GM20431 (cell line): ENCODE data around the gene SLAMF6.
"Not testable (repeated sequence)": the region's sequence is repeated elsewhere in the genome, so short reads cannot be mapped to it uniquely, and the experiment has no call there.

ENCODE experiments used
- in situ Hi-C: fragments of 300-500 bp; cut with MseI, MboI; formaldehyde crosslinking; loops from one replicate; pipeline ENCODE4 v1.15.0; 2020; ENCODE audit warnings: low sequenced_read_pairs; ENCODE audit not compliant: unreplicated experiment

The SLAMF6 gene

DNA sequence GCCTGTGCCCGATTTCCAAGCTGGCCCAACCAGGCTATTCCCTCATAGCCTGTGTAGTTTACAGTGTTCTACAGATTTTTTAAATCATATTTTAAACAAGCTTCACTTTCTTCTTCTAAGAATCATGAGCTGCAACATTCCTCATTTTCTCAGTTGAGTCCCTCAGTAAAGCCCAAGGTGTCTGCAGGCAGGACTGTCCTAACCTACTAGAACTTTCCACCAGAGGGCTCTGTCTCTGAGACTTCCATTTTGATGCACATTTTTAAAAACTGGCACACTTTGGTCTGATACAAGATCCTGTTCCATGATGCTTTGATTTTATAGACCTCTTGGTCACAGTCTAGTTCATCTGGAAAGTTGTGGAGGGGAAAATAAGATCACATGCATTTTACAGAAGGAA, 21.6 kb upstream of the SLAMF6 start:
- in situ Hi-C loops, result no loop called here

DNA sequence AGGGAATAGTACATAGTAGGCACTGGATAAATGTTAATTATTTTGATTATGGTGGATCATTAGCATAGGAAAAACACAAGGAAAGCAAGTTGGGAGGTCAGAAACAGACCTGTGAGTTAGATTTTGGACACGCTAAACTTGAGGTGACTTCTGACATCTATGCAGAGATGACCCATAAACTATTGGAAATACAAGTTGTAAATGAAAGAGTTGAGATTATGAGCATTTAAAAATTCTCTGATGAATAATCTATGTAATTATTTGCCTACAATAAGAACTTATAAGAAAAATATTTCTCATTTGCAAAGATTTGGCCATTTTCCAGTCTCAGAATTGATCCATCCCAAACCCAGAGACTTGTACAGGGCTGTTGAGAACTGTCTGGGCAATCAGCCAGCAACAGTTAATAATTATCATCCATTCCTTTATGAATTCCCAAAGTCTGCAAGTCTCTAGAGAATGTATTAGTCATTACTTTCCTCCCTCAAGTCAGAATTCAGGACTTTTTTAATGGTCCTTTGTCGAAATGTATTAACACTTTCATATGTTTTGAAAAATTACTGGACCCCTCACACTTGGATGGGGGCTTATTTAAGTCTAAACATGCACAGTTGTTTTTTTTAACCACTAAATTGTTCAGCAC, 19.4 kb upstream of the SLAMF6 start:
- in situ Hi-C loops, result no loop called here

DNA sequence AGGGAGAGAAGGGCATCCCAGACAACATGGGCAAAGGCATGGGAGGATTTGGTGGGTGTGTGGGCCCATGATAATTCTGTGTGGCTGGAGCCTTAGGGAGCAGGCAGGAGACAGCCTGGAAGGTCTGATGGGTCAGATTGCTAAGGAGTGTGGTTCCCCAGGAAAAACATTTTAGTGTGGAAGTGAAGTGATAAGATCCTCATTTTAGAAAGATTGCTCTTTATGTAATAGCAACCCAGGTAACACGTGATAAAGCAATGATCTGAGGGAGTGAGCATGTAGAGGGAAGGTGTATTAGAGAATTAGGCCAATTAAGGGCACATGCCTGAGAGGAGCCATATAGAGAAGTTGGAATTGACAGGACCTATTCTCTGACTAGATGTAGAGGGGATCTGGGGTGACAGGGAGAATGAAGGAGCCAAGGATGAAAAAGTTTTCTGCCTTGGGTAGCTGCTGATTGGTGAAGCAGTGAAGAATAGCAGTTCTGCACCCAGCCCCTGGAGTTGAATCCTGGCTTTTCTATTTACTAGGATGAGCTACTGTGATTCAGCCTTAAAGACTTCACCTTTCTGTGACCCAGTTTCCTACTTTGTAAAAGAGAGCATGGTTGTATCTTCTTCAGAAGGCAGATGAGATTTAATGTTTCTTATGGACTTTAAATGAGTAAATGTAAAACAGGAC, 18.7 kb upstream of the SLAMF6 start:
- in situ Hi-C loops, result no loop called here

DNA sequence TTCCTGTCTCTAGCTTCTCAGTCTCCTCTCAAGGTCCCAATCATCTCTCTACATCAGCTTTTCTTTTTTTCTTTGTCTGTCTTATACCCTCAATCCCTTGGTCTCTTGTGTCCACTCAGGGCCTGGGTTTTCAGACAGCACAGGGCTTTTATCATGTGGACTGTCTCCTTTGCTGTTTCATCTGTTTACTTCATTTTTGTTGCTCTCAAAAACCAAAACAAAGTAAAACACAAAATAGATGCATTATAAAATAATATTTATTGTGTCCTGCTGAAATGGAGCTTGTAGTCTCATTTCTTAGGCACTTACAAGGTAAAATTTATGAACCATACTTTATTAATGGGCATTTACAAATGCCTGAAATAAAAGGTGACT, 17.8 kb upstream of the SLAMF6 start:
- in situ Hi-C loops, result no loop called here

DNA sequence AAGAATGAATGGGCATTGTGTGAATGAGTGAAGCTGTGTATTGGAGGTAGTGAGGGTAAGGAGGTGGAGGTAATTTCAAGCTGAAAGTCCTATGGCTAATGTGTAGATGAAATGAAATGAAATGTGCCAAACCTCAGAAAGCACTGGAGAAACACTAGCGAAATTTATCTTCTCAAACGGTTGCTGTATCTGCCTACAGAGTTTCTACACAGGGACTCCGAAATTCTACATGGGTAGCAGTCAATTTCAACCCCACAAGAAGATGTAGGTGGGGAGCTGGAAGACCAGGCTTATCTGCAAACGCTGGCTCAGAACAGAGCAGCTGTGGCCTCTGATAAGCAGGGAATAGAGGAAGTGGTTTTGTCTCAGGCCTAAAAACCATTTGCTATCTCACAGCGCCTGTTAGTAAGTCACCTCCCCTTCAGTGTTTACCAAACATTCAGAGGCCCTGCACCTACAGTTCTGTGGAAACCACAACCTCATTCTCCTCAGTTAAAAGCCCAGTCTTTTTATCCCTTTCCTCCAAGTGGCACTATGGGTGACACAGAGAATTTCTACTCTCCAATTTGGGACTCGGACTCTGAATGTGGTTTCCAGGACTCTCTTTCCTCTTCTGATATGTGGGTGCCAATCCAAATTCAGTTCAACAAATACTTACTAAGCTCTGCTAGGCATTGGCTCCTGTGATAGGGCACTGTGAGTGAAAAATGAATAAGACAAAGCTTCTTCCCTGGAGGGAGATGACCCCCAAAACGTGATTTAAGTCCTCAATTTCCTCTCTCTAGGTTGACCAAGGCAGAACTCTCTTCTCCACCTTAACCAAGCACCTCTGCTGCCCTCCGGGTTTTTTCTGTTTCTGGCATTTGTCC, 17.2 kb upstream of the SLAMF6 start:
- in situ Hi-C loops, result no loop called here

DNA sequence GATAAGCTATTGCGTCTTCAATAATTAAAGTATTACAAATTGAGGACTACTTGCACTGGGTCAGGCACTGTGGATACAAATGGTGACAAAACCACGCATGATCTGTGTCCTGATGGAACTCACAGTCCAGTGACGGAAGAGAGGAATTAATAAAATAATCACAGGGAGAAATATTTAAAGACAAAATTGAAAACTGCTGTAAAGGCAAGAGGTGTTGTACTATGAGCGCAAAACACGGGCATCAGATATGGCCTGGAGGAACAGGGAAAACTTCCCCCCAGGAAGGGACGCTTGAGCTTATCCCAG, 16.6 kb upstream of the SLAMF6 start:
- in situ Hi-C loops, result no loop called here

DNA sequence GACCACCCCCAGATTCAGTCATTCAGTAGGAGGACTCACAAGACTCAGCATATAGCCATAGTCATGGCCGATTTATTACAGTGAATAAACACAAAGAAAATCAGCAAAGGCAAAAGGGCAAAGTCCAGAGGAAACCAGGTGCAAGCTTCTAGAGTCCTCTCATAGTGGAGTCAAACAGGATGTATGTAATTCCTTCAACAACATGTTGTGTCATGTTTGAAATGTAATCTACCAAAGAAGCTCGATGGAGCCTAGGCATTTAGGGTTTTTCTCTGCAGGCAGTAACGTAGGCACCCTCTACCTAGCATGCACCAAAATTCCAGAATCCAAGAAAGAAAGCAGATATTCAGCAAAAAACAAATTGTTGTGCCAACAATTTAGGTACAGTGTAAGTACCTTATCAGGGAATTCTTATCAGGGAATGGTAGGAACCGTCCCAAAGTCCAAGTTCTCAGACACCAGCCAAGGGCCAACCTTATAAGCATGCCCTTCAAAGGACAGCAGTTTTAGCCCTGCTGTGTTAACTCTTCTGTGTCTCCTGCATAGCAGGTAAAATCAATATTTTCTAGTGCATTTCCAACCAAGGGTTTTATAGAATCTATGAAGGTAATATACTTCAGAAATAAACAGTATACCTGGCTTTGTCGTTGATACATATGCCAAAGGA, 16.1 kb upstream of the SLAMF6 start:
- in situ Hi-C loops, result no loop called here

DNA sequence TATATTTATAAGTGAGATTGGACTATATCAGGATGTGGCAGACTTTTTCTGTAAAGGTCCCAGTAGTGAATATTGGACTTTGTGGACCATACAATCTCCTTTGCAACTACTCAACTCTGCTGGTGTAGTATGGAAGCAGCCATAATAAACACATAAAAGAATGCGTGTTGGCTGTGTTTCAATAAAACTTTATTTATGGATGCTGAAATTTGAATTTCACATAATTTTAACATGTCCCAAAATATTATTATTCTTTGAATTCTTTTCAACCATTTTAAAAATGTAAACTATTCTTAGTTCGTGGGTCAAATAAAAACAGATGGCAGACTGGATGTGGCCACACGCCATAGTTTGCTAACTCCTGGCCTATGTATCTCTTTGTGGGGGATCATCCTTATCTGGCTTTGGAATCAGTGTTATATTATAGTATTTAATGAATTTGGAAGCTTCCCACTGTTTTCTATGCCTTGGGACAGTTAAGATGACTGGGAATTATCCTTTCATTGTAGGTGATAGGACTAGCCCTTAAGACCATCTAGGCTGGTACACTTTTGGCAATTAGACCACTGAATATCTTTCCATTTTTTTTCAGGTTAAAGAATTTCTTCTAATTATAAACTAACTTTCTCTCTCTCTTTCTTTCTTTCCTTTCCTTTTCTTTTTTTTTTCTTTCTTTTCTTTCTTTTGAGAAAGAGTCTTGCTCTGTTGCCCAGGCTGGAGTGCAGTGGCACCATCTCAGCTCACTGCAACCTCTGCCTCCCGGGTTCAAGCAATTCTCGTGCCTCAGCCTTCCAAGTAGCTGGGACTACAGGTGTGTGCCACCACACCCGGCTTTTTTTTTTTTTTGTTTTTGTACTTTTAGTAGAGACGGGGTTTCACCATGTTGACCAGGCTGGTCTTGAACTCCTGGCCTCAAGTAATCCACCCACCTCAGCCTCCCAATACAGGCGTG, 14.9 kb upstream of the SLAMF6 start:
- in situ Hi-C loops, result no loop called here

DNA sequence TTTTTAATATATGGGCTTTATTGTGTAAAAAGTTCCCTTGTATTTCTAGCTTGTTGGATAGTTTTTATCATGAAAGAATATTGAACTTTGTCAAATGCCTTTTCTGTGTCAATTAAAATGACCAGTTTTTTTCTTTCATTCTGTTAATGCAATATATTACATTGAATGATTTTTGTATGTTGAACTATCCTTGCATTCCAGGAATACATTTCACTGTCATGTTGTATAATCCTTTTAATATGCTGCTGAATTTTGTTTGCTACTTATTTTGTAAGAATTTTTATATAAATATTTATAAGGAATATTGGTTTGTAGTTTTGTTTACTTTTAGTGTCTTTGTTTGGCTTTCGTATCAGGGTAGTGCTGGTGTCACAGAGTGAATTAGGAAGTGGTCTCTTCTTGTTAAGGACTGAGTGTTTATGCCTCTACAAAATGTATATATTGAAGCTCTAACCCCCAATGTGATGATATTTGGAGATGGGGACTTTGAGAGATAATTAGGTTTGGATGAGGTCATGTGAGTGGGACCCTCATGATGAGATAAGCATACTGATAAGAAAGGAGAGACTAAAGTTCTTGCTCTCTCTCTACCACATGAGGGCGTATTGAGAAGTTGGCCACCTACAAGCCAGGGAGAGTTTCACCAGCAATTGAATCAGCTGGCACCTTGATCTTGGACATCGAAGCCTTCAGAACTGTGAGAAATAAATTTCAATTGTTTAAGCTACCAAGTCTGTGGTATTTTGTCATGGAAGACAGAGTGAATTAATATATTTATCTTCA, 12.0 kb upstream of the SLAMF6 start:
- in situ Hi-C loops, result no loop called here

DNA sequence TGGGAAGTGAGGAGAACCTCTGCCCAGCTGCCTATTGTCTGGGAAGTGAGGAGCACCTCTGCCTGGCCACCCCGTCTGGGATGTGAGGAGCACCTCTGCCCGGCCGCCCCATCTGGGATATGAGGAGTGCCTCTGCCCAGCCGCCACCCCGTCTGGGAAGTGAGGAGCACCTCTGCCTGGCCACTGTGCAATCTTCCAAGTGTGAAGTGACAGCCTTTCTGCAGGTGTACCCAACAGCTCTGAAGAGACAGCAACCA, 9.4 kb upstream of the SLAMF6 start:
- in situ Hi-C loops, result not testable (repeated sequence)

DNA sequence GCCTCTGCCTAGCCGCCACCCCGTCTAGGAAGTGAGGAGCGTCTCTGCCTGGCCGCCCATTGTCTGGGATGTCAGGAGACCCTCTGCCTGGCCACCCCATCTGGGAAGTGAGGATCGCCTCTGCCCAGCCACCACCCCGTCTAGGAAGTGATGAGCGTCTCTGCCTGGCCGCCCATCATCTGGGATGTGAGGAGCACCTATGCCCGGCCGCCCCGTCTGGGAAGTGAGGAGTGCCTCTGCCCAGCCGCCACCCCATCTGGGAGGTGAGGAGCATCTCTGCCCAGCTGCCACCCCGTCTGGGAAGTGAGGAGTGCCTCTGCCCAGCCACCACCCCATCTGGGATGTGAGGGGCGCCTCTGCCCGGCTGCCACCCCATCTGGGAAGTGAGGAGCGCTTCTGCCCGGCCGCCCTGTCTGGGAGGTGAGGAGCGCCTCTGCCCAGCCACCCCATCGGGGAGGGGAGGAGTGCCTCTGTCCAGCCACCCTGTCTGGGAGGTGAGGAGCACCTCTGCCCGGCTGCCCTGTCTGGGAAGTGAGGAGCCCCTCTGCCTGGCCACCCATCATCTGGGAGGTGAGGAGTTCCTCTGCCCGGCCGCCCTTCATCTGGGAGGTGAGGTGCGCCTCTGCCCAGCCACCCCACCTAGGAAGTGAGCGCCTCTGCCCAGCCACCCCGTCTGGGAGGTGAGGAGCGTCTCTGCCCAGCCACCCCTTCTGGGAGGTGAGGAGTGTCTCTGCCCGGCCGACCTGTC, 8.9 kb upstream of the SLAMF6 start:
- in situ Hi-C loops, result not testable (repeated sequence)

DNA sequence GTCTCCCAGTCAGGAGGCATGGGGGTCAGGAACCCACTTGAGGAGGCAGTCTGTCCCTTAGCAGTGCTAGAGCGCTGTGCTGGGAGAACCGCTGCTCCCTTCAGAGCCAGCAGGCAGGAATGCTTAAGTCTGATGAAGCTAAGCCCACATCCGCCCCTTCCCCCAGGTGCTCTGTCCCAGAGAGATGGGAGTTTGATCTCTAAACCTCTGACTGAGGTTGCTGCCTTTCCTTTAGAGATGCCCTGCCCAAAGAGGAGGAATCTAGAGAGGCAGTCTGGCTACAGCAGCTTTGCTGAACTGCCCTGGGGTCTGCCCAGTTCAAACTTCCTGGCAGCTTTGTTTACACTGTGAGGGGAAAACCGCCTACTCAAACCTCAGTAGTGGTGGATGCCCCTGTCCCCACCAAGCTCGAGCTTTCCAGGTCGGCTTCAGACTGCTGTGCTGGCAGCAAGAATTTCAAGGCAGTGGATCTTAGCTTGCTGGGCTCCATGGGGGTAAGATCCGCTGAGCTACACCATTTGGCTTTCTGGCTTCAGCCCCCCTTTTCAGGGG, 6.4 kb upstream of the SLAMF6 start:
- in situ Hi-C loops, result not testable (repeated sequence)

DNA sequence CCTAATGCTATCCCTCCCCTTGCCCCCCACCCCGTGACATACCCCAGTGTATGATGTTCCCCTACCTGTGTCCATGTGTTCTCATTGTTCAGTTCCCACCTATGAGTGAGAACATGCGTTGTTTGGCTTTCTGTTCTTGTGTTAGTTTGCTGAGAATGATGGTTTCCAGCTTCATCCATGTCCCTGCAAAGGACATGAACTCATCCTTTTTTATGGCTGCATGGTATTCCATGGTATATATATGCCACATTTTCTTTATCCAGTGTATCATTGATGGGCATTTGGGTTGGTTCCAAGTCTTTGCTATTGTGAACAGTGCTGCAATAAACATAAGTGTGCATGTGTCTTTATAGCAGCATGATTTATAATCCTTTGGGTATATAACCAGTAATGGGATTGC, 734 bp upstream of the SLAMF6 start:
- in situ Hi-C loops, result not testable (repeated sequence)

DNA sequence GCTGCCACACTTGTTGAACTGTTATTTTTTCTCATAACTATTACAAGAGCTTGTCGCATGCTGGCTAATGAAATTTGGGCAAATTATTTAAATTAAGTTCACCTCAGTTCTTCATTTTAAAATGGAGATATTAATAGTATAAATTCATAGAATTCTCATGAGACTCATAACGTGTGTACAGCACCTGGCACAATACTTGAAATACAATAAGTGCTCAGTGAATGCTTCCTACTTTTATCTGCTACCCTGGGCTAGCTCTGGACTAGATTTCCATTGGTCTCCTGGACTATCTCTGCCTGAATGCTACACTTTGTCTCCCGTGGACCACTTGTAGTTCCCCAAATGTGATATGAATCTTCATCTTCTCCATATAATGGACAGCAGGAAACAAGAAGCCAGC, 919 bp downstream of the SLAMF6 start:
- in situ Hi-C loops, result no loop called here

DNA sequence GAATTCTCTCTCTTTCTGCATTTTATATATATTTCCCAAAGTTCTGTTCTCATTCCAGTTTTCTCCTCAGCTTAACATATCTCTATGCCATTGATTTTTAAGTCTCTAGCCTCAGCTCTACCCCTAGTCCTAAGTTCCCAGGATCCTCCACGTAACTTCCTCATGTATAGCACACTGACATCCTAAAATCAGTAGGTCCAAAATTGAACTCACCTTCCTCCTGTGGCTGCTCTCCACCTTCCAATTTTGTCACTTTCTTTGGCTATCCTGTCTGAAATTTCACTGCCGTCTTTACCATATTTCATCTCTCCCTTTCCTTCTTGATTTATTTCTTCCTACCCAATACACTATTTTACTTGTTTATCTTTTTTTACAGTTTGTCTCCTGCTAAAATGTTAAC, 1.5 kb downstream of the SLAMF6 start:
- in situ Hi-C loops, result no loop called here

DNA sequence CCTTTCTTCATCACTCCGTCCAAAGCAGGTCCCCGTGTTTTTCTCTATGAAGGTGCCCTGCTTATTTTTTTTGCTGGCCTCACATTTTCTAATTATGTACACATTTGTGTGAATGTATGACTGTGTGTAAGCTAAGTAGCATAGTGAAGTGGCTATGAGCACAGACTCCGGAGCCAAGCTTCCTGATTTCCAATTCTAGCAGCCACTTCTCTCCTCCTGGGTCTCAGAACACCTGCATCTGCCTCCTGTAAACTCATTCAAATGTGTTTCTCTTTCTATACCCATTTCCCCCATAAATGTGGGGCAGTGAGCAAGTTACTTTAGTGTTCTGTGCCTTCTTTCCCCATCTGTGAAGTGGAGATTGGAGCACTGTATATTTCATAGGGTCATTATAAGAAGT, 2.1 kb downstream of the SLAMF6 start:
- in situ Hi-C loops, result no loop called here

DNA sequence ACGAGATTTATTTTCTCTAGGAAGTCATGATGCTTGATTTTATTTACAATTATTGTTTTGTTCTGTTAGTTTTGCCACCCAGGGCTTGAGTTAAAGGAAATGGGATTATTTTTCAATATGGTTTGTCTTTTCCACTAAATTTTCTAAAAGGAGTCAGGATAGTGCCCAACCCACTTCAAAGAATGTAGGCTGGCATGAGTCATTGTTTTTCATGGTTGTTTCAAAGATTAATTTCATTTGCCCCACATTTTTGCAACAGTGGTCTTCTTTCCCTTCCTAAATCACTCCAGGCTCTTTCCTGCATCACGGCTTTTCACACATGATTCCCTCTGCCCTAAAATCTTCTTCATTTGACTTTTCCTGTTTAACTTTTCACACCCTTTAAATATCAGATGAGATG, 2.5 kb downstream of the SLAMF6 start:
- in situ Hi-C loops, result no loop called here

DNA sequence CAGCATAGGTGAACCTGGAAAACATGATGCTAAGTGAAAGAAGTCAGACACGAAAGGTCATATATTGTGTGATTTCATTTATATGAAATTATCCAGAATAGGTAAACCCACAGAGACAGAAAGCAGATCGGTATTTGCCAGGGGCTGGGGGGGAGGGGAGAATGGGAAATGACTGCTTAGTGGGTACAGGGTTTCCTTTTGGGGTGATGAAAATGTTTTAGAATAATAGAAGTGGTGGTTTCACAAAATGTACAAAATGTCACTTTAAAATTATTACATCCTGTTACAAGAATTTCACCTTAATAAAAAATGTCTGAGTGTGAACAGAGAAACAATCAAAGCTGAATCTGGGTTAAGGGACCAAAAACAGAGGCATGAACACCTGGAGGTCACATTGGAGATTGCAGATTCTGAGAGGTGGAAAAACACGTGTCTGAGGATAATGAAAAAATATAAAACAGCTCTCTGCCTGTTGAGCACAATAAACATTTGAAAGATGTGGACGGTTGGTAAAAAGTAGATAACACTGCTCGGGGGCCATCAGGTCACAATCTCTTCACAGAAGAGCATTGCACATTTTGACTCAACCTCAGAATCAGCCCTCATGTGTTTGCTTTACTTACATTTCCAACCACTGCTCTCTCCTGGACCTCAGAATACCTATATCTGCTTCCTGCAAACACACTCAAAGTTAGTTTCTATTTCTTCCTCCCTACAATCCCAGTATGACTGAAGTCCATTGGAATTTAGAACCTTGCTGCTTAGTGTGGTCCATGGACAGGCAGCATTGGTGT, 3.2 kb downstream of the SLAMF6 start:
- in situ Hi-C loops, result no loop called here
